Bronchial epithelial cell (primary cell): ENCODE results near the gene CDCA5. TPM values are rescaled to one million over a fixed set of nuclear protein-coding genes. Genes with fewer than 3 reads are reported as not detected.

Experiments
- DNase-seq: peaks from one replicate; pipeline ENCODE4 v3.0.0-alpha.2; 2010; ENCODE audit warnings: low read depth
- FAIRE-seq: peaks from 2 replicates; lab custom pipeline; 2011; peaks lifted over from hg19 to GRCh38; lab: Jason Lieb, UNC
- H3K27me3 ChIP-seq: 2 replicates; pipeline ENCODE4 v1.5.1; 2011; ENCODE audit warnings: low read length; ENCODE audit not compliant: control insufficient read depth, insufficient read depth
- H3K36me3 ChIP-seq: 2 replicates; pipeline ENCODE4 v1.5.1; 2011; ENCODE audit warnings: low read length; ENCODE audit not compliant: control insufficient read depth, insufficient read depth
- H3K4me3 ChIP-seq: 2 replicates; pipeline ENCODE4 v1.5.1; 2011; ENCODE audit warnings: mild to moderate bottlenecking, low read depth, low read length, control low read depth
- CTCF ChIP-seq: IDR thresholded peaks from 2 replicates; pipeline ENCODE4 v1.5.1; 2011; ENCODE audit warnings: mild to moderate bottlenecking, moderate library complexity, low read length, control low read depth, inconsistent platforms; ENCODE audit not compliant: insufficient read depth, severe bottlenecking
- total RNA-seq: library from RNA; depleted of rRNA; stranded (reverse); fragments of >200 nt; gene quantifications from 2 replicates; pipeline ENCODE4 v1.2.1, GENCODE V29; 2014

CDCA5 gene
- total RNA-seq, 1 donor from 2014 or later = 0.53 TPM

GRCh38 chr11:65130631-65131416 is 47.0 kb upstream of the CDCA5 start:
- no peak overlapping the region for H3K4me3 ChIP-seq
- H3K27me3 ChIP-seq = no peaks in the 10 kb centered on the region
- DNase-seq = no peak
- no peak for TF ChIP-seq CTCF
- no peak for FAIRE-seq
- H3K36me3 ChIP-seq = peaks cover 46% of the 10 kb centered on the region

- Histone ChIP-seq H3K36me3 (peaks cover 55% of the 10 kb centered on the region), H3K27me3 (no peaks in the 10 kb centered on the region), H3K4me3 (no peak overlapping the region)
- no peak for TF ChIP-seq CTCF
- FAIRE-seq (no peak), DNase-seq (no peak)
These were observed 46.0 kb upstream of the CDCA5 start for GRCh38 chr11:65129649-65130441.

- no peak for DNase-seq
- Histone ChIP-seq H3K36me3 (peaks cover 59% of the 10 kb centered on the region), H3K4me3 (no peak overlapping the region), H3K27me3 (no peaks in the 10 kb centered on the region)
- no peak for TF ChIP-seq CTCF
- FAIRE-seq = no peak
These were observed 44.6 kb upstream of the CDCA5 start for GRCh38 chr11:65128182-65129145.

- no peak for DNase-seq
- no peaks in the 10 kb centered on the region for H3K27me3 ChIP-seq
- no peak for TF ChIP-seq CTCF
- no peak overlapping the region for H3K4me3 ChIP-seq
- no peak for FAIRE-seq
- H3K36me3 ChIP-seq = peaks cover 54% of the 10 kb centered on the region
These were observed 43.8 kb upstream of the CDCA5 start for GRCh38 chr11:65127473-65128181.
